PC-3 (cell line): ENCODE measurements around the gene BTBD2. TPM values are rescaled to one million over a fixed set of nuclear protein-coding genes. Genes with fewer than 3 reads are reported as not detected.

ENCODE experiments used
- ATAC-seq: fragments of 200-7000 bp; cut with Tn5 transposase; 2 replicates; pipeline ENCODE4 v1.9.1; 2020; ENCODE audit warnings: mild to moderate bottlenecking, moderate library complexity
- BruUV-seq: library from RNA; stranded (reverse); fragments of 400-500 nt; replicated peaks from 2 replicates; lab custom pipeline; 2021; lab: Mats Ljungman, UMichigan
- CTCF ChIA-PET: fragments of 300-600 bp; sonication (Branson Sonifier 250); formaldehyde crosslinking; loops from one replicate; lab custom pipeline; 2022; ENCODE audit warnings: antibody characterized with exemption; lab: Charles Lee
- POLR2A ChIA-PET: fragments of 300-600 bp; sonication (Branson Sonifier 250); formaldehyde crosslinking; loops from one replicate; lab custom pipeline; 2022; ENCODE audit warnings: antibody characterized with exemption; ENCODE audit not compliant: unreplicated experiment; lab: Charles Lee
- DNase-seq: peaks from one replicate; pipeline ENCODE4 v3.0.0-alpha.2; 2015
- H2AFZ ChIP-seq: fragments of 300-600 bp; sonication (generic); 2 replicates; pipeline ENCODE4 v1.6.0; 2016; ENCODE audit warnings: antibody characterized with exemption, low read length
- H3F3A ChIP-seq: fragments of 300-600 bp; sonication (generic); one replicate; pipeline ENCODE4 v1.6.0; 2017; ENCODE audit warnings: antibody characterized with exemption, low read length, control low read depth, mild to moderate bottlenecking; ENCODE audit not compliant: unreplicated experiment
- H3K27ac ChIP-seq: fragments of 300-600 bp; sonication (generic); 2 replicates; pipeline ENCODE4 v1.5.1; 2016; ENCODE audit warnings: mild to moderate bottlenecking, low read length
- H3K27me3 ChIP-seq: fragments of 300-600 bp; sonication (generic); 2 replicates; pipeline ENCODE4 v1.6.1; 2016; ENCODE audit warnings: low read length, mixed read lengths
- H3K36me3 ChIP-seq: fragments of 300-600 bp; sonication (generic); 2 replicates; pipeline ENCODE4 v1.6.1; 2016; ENCODE audit warnings: low read depth, mixed run types, low read length, mixed read lengths
- H3K4me1 ChIP-seq: fragments of 300-600 bp; sonication (generic); 2 replicates; pipeline ENCODE4 v1.5.1; 2016; ENCODE audit warnings: low read length; ENCODE audit not compliant: insufficient read depth
- H3K4me2 ChIP-seq: fragments of 300-600 bp; sonication (generic); 2 replicates; pipeline ENCODE4 v1.6.0; 2016; ENCODE audit warnings: low read length
- H3K4me3 ChIP-seq: fragments of 300-600 bp; sonication (generic); 2 replicates; pipeline ENCODE4 v1.5.1; 2016; ENCODE audit warnings: mild to moderate bottlenecking, low read length, mixed read lengths
- H3K79me2 ChIP-seq: fragments of 300-600 bp; sonication (generic); 2 replicates; pipeline ENCODE4 v1.6.1; 2017; ENCODE audit warnings: low read length, mixed read lengths
- H3K9ac ChIP-seq: fragments of 300-600 bp; sonication (generic); 2 replicates; pipeline ENCODE4 v1.6.0; 2016; ENCODE audit warnings: mild to moderate bottlenecking, low read length
- H3K9me2 ChIP-seq: fragments of 300-600 bp; sonication (generic); replicated peaks from 2 replicates; pipeline ENCODE4 v1.6.1; 2016; ENCODE audit warnings: mixed run types, low read length, mixed read lengths
- H3K9me3 ChIP-seq: fragments of 300-600 bp; sonication (generic); 2 replicates; pipeline ENCODE4 v1.6.1; 2016; ENCODE audit warnings: low read length, mixed read lengths
- H4K20me1 ChIP-seq: fragments of 300-600 bp; sonication (generic); 2 replicates; pipeline ENCODE4 v1.6.1; 2016; ENCODE audit warnings: low read length, mixed read lengths
- EZH2 ChIP-seq: fragments of 300-600 bp; sonication (generic); IDR thresholded peaks from one replicate; pipeline ENCODE4 v1.6.1; 2017; ENCODE audit warnings: antibody characterized with exemption, mild to moderate bottlenecking, low read length; ENCODE audit not compliant: unreplicated experiment
- EZH2phosphoT487 ChIP-seq: fragments of 300-600 bp; sonication (generic); IDR thresholded peaks from 2 replicates; pipeline ENCODE4 v1.6.1; 2018; ENCODE audit warnings: mild to moderate bottlenecking, antibody characterized with exemption, low read length, borderline replicate concordance
- intact Hi-C: fragments of 100-400 bp; cut with micrococcal nuclease; formaldehyde crosslinking; loops from 2 replicates; pipeline ENCODE4 v1.9.0; 2023
- total RNA-seq: library from RNA; depleted of rRNA; stranded (reverse); fragments of >200 nt; gene quantifications from 2 replicates; pipeline ENCODE4 v1.2.3, GENCODE V29; 2014
- TF ChIP-seq, protein P1 (sequence below): fragments of 300-600 bp; sonication (generic); conservative IDR thresholded peaks from 2 replicates; pipeline ENCODE4 v1.5.1; 2017; ENCODE audit warnings: antibody characterized with exemption, low read depth, mild to moderate bottlenecking, low read length

The BTBD2 gene
- total RNA-seq, 1 experiment from 2014 or later = 72.0 TPM

DNA sequence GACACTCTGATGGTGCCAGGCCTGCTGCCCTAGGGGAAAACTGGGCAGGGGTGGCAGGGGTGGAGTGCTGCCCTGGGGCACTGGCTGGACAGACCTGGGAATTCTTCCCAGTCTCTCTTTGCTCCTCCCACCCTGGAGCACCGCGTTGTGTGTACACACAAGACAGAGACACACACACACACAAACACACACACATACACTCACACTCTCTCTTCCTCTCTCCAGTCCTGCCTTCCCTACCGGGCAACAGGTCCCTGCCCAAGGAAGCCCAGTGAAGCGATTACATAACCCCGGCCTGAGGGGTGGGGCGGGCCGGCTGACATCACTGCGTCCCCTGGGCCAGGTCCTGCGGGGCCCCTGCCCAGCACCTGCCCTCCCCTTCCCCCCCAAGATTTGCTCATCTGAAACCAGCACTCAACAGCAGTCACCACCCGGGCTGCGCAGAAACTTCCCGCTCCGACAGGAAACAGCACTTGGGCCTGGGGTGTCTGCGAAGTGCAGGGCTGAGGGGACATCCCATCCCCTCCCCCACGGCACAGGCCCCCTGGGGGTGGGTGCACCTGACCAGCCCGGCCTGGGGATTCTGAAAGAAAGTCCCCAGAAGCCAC, 34.3 kb upstream of the BTBD2 start:
- TF ChIP-seq EZH2 (no peak), EZH2phosphoT487 (no peak)
- TF ChIP-seq, protein P1, sequence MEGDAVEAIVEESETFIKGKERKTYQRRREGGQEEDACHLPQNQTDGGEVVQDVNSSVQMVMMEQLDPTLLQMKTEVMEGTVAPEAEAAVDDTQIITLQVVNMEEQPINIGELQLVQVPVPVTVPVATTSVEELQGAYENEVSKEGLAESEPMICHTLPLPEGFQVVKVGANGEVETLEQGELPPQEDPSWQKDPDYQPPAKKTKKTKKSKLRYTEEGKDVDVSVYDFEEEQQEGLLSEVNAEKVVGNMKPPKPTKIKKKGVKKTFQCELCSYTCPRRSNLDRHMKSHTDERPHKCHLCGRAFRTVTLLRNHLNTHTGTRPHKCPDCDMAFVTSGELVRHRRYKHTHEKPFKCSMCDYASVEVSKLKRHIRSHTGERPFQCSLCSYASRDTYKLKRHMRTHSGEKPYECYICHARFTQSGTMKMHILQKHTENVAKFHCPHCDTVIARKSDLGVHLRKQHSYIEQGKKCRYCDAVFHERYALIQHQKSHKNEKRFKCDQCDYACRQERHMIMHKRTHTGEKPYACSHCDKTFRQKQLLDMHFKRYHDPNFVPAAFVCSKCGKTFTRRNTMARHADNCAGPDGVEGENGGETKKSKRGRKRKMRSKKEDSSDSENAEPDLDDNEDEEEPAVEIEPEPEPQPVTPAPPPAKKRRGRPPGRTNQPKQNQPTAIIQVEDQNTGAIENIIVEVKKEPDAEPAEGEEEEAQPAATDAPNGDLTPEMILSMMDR = no peak
- no peaks in the 10 kb centered on the region; the same call in 1 of the 2 replicates for H3K36me3 ChIP-seq
- H3K4me2 ChIP-seq = peak overlapping the region; percentile 93
- H3K9ac ChIP-seq = peak overlapping the region; percentile 75
- peaks cover 31% of the 10 kb centered on the region for H3K4me1 ChIP-seq
- intact Hi-C loops = no loop called here
- TSS peak; percentile 64 for BruUV-seq
- no peaks in the 10 kb centered on the region for H3F3A ChIP-seq
- H3K27me3 ChIP-seq = no peaks in the 10 kb centered on the region
- peak overlapping the region; percentile 14 for H3K27ac ChIP-seq
- peaks cover 37% of the 10 kb centered on the region for H4K20me1 ChIP-seq
- H3K79me2 ChIP-seq = peaks cover 53% of the 10 kb centered on the region
- peak; percentile 44 for ATAC-seq
- POLR2A ChIA-PET = no interaction called here
- no peaks in the 10 kb centered on the region for H3K9me2 ChIP-seq
- H3K4me3 ChIP-seq = peak overlapping the region; percentile 80
- DNase-seq = peak; percentile 67
- CTCF ChIA-PET = no interaction called here
- H2AFZ ChIP-seq = no peak overlapping the region
- no peaks in the 10 kb centered on the region for H3K9me3 ChIP-seq

DNA sequence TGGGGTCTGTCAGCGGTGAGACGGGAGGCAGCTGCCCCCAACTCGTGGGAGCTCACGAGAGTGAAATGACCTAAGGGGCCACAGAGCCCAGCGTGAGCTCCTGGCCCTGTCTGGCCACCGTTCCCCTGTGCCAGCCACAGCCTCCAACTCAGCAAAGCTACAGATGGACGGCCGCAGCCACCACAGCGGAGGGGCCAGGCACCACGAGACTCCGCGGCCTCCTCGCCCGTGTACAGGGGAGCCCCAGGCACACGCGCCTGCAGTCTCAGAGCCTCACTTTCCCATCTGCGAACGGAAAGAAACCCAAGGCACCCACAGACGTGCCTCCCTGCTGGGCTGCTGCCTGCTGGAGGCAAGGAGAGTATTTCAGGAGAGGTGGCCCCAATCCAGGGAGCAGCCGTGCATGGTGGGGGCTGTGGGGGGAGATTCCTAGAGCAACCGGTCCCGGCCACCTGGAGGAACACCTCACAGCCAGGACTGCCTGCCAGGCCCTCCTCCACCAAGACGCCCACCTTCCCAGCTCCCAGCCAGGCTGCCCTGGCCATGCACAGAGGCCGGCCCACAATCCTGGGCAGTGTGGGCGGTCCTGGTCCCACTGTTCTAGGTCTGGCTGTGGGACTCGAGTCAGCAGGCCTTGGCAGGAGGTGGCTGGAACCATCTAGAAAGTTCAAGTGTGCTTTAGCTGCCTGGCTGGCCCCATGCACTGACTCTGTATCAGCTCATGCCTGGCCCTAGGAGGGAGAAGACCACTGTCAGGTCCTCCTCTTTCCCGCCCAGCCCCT, 33.6 kb upstream of the BTBD2 start:
- H3K27ac ChIP-seq = peak overlapping the region; percentile 14
- BruUV-seq = no TSS peak
- DNase-seq = no peak
- no peaks in the 10 kb centered on the region for H3K27me3 ChIP-seq
- H3K4me3 ChIP-seq = peak overlapping the region; percentile 80
- intact Hi-C loops = no loop called here
- peaks cover 53% of the 10 kb centered on the region for H3K79me2 ChIP-seq
- no peaks in the 10 kb centered on the region; the same call in 1 of the 2 replicates for H3K36me3 ChIP-seq
- ATAC-seq = no peak; the same call in 1 of the 2 replicates
- no peak overlapping the region for H3K9ac ChIP-seq
- H3K4me2 ChIP-seq = peak overlapping the region; percentile 93
- H3K9me3 ChIP-seq = no peaks in the 10 kb centered on the region
- TF ChIP-seq, protein P1 = no peak
- no peak for TF ChIP-seq EZH2phosphoT487
- no peaks in the 10 kb centered on the region for H3K9me2 ChIP-seq
- peaks cover 37% of the 10 kb centered on the region for H4K20me1 ChIP-seq
- peaks cover 31% of the 10 kb centered on the region for H3K4me1 ChIP-seq
- ChIA-PET CTCF (no interaction called here), POLR2A (no interaction called here)
- no peak overlapping the region for H2AFZ ChIP-seq
- no peaks in the 10 kb centered on the region for H3F3A ChIP-seq
